GM12892 (cell line): ENCODE data around the gene RRM2.

Source experiments
- POLR2A ChIP-seq: IDR thresholded peaks from 2 replicates; pipeline ENCODE4 v1.6.1; 2011; ENCODE audit warnings: low read depth, low read length, control low read depth
- POLR2AphosphoS5 ChIP-seq: IDR thresholded peaks from 2 replicates; pipeline ENCODE4 v1.6.1; 2011; ENCODE audit warnings: low read depth, low read length, control low read depth
- TAF1 ChIP-seq: IDR thresholded peaks from 2 replicates; pipeline ENCODE4 v1.6.1; 2011; ENCODE audit warnings: low read depth, mild to moderate bottlenecking, control low read depth, low read length, borderline replicate concordance

DNA sequence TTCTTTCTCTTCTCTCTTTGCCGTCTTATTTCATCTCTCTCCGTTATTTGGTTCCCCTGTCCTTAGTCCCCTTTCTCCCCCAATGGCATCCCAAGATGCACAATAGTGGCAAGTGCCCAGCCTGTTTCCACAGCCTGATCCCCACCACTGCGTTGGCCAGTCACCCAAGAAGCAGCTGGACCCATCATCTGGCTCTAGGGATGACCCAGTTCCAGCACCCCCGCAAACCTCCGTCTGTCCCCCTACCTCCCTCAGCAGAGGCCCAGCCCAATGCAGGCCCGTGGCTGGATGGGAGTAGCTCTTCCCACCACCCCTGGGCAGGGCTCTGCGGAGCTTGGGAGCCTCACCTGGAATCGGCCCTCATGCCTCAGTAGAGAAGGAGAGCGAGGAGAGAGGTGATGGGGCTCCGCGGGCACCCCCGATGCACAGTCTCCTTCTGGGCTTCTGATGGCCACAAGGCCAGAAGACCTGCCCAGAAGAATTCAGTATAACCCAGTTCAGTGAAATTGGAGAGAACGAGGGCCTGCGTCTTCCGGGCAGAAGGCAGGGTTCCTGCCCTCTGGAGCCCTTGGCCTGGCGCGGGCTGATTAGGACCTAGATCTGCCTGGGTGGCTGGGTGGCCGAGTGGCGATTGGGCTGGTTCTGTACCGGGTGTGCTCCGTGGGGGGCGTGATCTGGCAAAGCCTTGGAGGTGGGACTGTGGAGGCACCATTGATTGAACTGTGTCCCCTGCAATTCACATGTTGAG is 50.9 kb downstream of the RRM2 start:
- TF ChIP-seq POLR2AphosphoS5, result no peak
- TF ChIP-seq POLR2A, result no peak
- TF ChIP-seq TAF1, result no peak
